Endothelial cell of umbilical vein (primary cell): ENCODE measurements around the gene IL22RA1. TPM values are rescaled to one million over a fixed set of nuclear protein-coding genes. Genes with fewer than 3 reads are reported as not detected.

Source experiments
- BruUV-seq: library from RNA; stranded (reverse); fragments of 400-500 nt; replicated peaks from 2 replicates; lab custom pipeline; 2021; lab: Mats Ljungman, UMichigan
- CTCF ChIA-PET: fragments of 300-600, 350-600 bp; sonication (Branson Sonifier 250); formaldehyde crosslinking; loops from one replicate; lab custom pipeline; 2021; ENCODE audit warnings: antibody characterized with exemption, inconsistent platforms; lab: Charles Lee
- POLR2A ChIA-PET: fragments of 300-600, 350-600 bp; sonication (Branson Sonifier 250); formaldehyde crosslinking; loops from one replicate; lab custom pipeline; 2021; ENCODE audit warnings: antibody characterized with exemption, inconsistent platforms; lab: Charles Lee
- DNase-seq: peaks from one replicate; pipeline ENCODE4 v3.0.0-alpha.2; 2011; ENCODE audit warnings: low read depth, low spot score
- FAIRE-seq: peaks from 2 replicates; lab custom pipeline; 2011; peaks lifted over from hg19 to GRCh38; lab: Jason Lieb, UNC
- H2AFZ ChIP-seq: 2 replicates; pipeline ENCODE4 v1.6.0; 2012; ENCODE audit warnings: low read depth, low read length, control low read depth, inconsistent platforms
- H3K27ac ChIP-seq: 2 replicates; pipeline ENCODE4 v1.5.1; 2011; ENCODE audit warnings: low read depth, mild to moderate bottlenecking, control low read depth, low read length, moderate library complexity; ENCODE audit not compliant: insufficient read depth
- H3K27me3 ChIP-seq, 2 experiments: 2 replicates each; pipeline versions ENCODE4 v1.6.0 to v1.6.1; 2011; ENCODE audit warnings: low read length in 2 of 2, mixed read lengths in 1 of 2; ENCODE audit not compliant: control insufficient read depth in 2 of 2, insufficient read depth in 2 of 2
- H3K36me3 ChIP-seq, 2 experiments: 2 replicates in 1 of 2; 3 replicates in 1 of 2; pipeline ENCODE4 v1.5.1; 2011; ENCODE audit warnings: low read length in 2 of 2, mild to moderate bottlenecking in 1 of 2, moderate library complexity in 1 of 2; ENCODE audit not compliant: control insufficient read depth in 2 of 2, insufficient read depth in 2 of 2; ENCODE audit errors: extremely low read depth in 1 of 2
- H3K4me1 ChIP-seq: 3 replicates; pipeline ENCODE4 v1.5.1; 2011; ENCODE audit warnings: mild to moderate bottlenecking, low read length; ENCODE audit not compliant: control insufficient read depth, insufficient read depth; ENCODE audit errors: extremely low read depth
- H3K4me2 ChIP-seq: 2 replicates; pipeline ENCODE4 v1.6.1; 2011; ENCODE audit warnings: low read length, control low read depth, mixed read lengths; ENCODE audit not compliant: insufficient read depth
- H3K4me3 ChIP-seq, 3 experiments: fragments of 200-600 bp in 1 of 3; sonication (generic), shearing (Covaris generic) in 1 of 3; replicated peaks in 1 of 3; 2 replicates each; pipeline ENCODE4 v1.5.1; 2011 to 2016; ENCODE audit warnings: control low read depth in 3 of 3, low read length in 3 of 3, mild to moderate bottlenecking in 2 of 3, inconsistent platforms in 1 of 3, low read depth in 1 of 3, moderate library complexity in 1 of 3; ENCODE audit not compliant: insufficient read depth in 1 of 3
- H3K79me2 ChIP-seq: 2 replicates; pipeline ENCODE4 v1.6.0; 2012; ENCODE audit warnings: low read length, inconsistent platforms; ENCODE audit not compliant: control insufficient read depth, insufficient read depth
- H3K9ac ChIP-seq: replicated peaks from 2 replicates; pipeline ENCODE3; 2011; ENCODE audit warnings: low read length, control low read depth; ENCODE audit not compliant: insufficient read depth; ENCODE audit errors: extremely low read depth
- H3K9me1 ChIP-seq: replicated peaks from 3 replicates; pipeline ENCODE4 v1.6.0; 2011; ENCODE audit warnings: mild to moderate bottlenecking, low read length; ENCODE audit not compliant: control insufficient read depth, insufficient read depth; ENCODE audit errors: extremely low read depth
- H3K9me3 ChIP-seq: replicated peaks from 2 replicates; pipeline ENCODE4 v1.5.1; 2012; ENCODE audit warnings: low read length, inconsistent platforms; ENCODE audit not compliant: control insufficient read depth, insufficient read depth
- H4K20me1 ChIP-seq: replicated peaks from 2 replicates; pipeline ENCODE3; 2011; ENCODE audit warnings: mild to moderate bottlenecking, low read length; ENCODE audit not compliant: control insufficient read depth, insufficient read depth; ENCODE audit errors: extremely low read depth
- CTCF ChIP-seq, 2 donors: IDR thresholded peaks; 1 replicate in 1 of 2; 2 replicates in 1 of 2; pipeline ENCODE4 v1.5.1; 2011; ENCODE audit warnings: low read length in 2 of 2, mild to moderate bottlenecking in 2 of 2, moderate library complexity in 2 of 2, control low read depth in 1 of 2, inconsistent platforms in 1 of 2, low read depth in 1 of 2; ENCODE audit not compliant: insufficient read depth in 1 of 2; ENCODE audit errors: extremely low read depth in 1 of 2
- EZH2 ChIP-seq: IDR thresholded peaks from 2 replicates; pipeline ENCODE4 v1.6.1; 2012; ENCODE audit warnings: borderline replicate concordance, low read depth, mild to moderate bottlenecking, moderate library complexity, low read length, inconsistent platforms; ENCODE audit not compliant: severe bottlenecking
- FOS ChIP-seq: IDR thresholded peaks from 2 replicates; pipeline ENCODE4 v1.6.1; 2011; ENCODE audit warnings: mild to moderate bottlenecking, low read length, moderate library complexity, borderline replicate concordance; ENCODE audit not compliant: insufficient read depth
- GATA2 ChIP-seq: IDR thresholded peaks from 2 replicates; pipeline ENCODE4 v1.7.0; 2011; ENCODE audit warnings: low read depth, mild to moderate bottlenecking, moderate library complexity, mixed read lengths, low read length; ENCODE audit not compliant: insufficient read length, insufficient read depth
- JUN ChIP-seq: IDR thresholded peaks from 2 replicates; pipeline ENCODE4 v1.6.1; 2011; ENCODE audit warnings: borderline replicate concordance, low read depth; ENCODE audit not compliant: insufficient read length, insufficient read depth
- MAX ChIP-seq: IDR thresholded peaks from 2 replicates; pipeline ENCODE4 v1.6.1; 2011; ENCODE audit not compliant: insufficient read depth, insufficient read length
- MYC ChIP-seq: IDR thresholded peaks from one replicate; pipeline ENCODE4 v1.6.1; 2011; ENCODE audit warnings: mild to moderate bottlenecking, low read depth, low read length
- POLR2A ChIP-seq: IDR thresholded peaks from 2 replicates; pipeline ENCODE4 v1.6.1; 2012; ENCODE audit warnings: low read depth, mild to moderate bottlenecking, control low read depth, low read length
- POLR2AphosphoS5 ChIP-seq: IDR thresholded peaks from 2 replicates; pipeline ENCODE4 v1.6.1; 2012; ENCODE audit warnings: low read depth, mild to moderate bottlenecking, control low read depth, low read length, moderate library complexity; ENCODE audit not compliant: insufficient read depth
- dilution Hi-C: fragments of 300-500 bp; cut with MboI; formaldehyde crosslinking; loops from one replicate; pipeline ENCODE4 v1.15.0; 2019; ENCODE audit warnings: low sequenced_read_pairs; ENCODE audit not compliant: extremely low pct_ligation_motif_present
- intact Hi-C: fragments of 100-400 bp; cut with micrococcal nuclease; formaldehyde crosslinking; loops from one replicate; pipeline ENCODE4 v1.10.0; 2022
- polyA plus RNA-seq, 4 experiments: library from polyadenylated mRNA; depleted of rRNA in 3 of 4; stranded (reverse) in 3 of 4; unstranded in 1 of 4; fragments of >200 nt; gene quantifications; 2 replicates each; pipeline versions ENCODE4 v1.2.1 to v1.2.3, GENCODE V29; 2011 to 2012; ENCODE audit warnings: missing spikeins in 1 of 4
- total RNA-seq: library from RNA; stranded (reverse); gene quantifications from 2 replicates; pipeline ENCODE4 v1.2.3, GENCODE V29; 2021

The IL22RA1 gene
- total and polyA plus RNA-seq, 2 donors (not counting 3 experiments of a cell fraction or from before 2014, with no cell fraction given) = not detected

- no peaks in the 10 kb centered on the region for H3K79me2 ChIP-seq
- no peaks in the 10 kb centered on the region for H3K36me3 ChIP-seq
- intact Hi-C loops (no loop called here), dilution Hi-C loops (no loop called here)
- CTCF ChIA-PET = interaction anchor here (1.1 to 1.4 kb wide), 2 partner anchors 15 to 22 kb away, joined by 3 to 6 read pairs; no protein-coding TSS in a partner anchor
- POLR2A ChIA-PET = no interaction called here
- H3K9me3 ChIP-seq = no peaks in the 10 kb centered on the region
- no peak overlapping the region for H2AFZ ChIP-seq
- H3K4me2 ChIP-seq = no peak overlapping the region
- BruUV-seq = no TSS peak
- no peak for TF ChIP-seq EZH2
- no peak for TF ChIP-seq CTCF (IDR thresholded peaks at IDR 0.05; ENCODE audit: extremely low read depth in 1 of 2, insufficient read depth in 1 of 2, low read depth in 1 of 2, low read length in 2 of 2)
- no peak for TF ChIP-seq GATA2
- TF ChIP-seq MYC = no peak
- TF ChIP-seq JUN = no peak
- no peak for TF ChIP-seq FOS
- TF ChIP-seq POLR2A = no peak
- no peak for TF ChIP-seq MAX
- TF ChIP-seq POLR2AphosphoS5 = no peak
- no peak overlapping the region for H3K4me3 ChIP-seq
- H3K27me3 ChIP-seq = peaks cover 12 to 16% of the 10 kb centered on the region in 2 experiments
- FAIRE-seq = no peak
- no peak overlapping the region for H3K27ac ChIP-seq
- H3K9ac ChIP-seq = no peak overlapping the region
- no peaks in the 10 kb centered on the region for H4K20me1 ChIP-seq
- H3K9me1 ChIP-seq = no peaks in the 10 kb centered on the region
- DNase-seq = no peak
- H3K4me1 ChIP-seq = no peaks in the 10 kb centered on the region
Observed at GRCh38 chr1:24172598-24172997, 29.7 kb upstream of the IL22RA1 start.
